GM11168 (cell line): ENCODE data around the gene BMPER.
"Not testable (repeated sequence)": the region's sequence is repeated elsewhere in the genome, so short reads cannot be mapped to it uniquely, and the experiment has no call there.

Experiments
- in situ Hi-C: fragments of 300-500 bp; cut with MboI; formaldehyde crosslinking; loops from one replicate; pipeline ENCODE4 v1.12.0; 2022; ENCODE audit warnings: low sequenced_read_pairs; ENCODE audit not compliant: unreplicated experiment

Gene BMPER

GRCh38 chr7:34160261-34160752 is 255.0 kb downstream of the BMPER start:
- in situ Hi-C loops = no loop called here

GRCh38 chr7:34162027-34162565 is 256.8 kb downstream of the BMPER start:
- in situ Hi-C loops = no loop called here

- in situ Hi-C loops = no loop called here
Observed at GRCh38 chr7:34162677-34163076, 257.3 kb downstream of the BMPER start.

GRCh38 chr7:34163956-34164355 is 258.6 kb downstream of the BMPER start:
- in situ Hi-C loops = no loop called here

DNA sequence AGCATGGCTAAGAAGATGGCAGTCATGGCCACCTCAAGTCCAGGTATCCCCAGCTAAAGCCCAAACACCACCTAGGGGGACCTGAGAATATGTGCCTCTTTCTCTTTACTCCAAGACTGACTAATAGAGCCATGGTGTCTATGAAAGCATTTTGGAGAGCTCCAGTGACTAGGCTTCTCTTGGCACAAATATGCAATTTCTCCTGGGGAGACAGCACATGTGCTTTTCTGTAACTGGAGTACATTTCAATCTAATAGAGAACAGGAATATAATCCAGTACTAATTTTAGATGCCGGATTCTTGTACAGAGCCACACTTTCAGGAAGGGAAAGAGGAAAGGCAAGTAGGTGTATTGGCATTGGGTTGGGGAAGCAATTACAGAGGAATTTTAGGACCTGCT is 260.1 kb downstream of the BMPER start:
- in situ Hi-C loops = no loop called here

- in situ Hi-C loops = no loop called here
Observed at GRCh38 chr7:34165927-34166550, 260.7 kb downstream of the BMPER start.

- in situ Hi-C loops = no loop called here
Observed at GRCh38 chr7:34168013-34168412, 262.7 kb downstream of the BMPER start.

DNA sequence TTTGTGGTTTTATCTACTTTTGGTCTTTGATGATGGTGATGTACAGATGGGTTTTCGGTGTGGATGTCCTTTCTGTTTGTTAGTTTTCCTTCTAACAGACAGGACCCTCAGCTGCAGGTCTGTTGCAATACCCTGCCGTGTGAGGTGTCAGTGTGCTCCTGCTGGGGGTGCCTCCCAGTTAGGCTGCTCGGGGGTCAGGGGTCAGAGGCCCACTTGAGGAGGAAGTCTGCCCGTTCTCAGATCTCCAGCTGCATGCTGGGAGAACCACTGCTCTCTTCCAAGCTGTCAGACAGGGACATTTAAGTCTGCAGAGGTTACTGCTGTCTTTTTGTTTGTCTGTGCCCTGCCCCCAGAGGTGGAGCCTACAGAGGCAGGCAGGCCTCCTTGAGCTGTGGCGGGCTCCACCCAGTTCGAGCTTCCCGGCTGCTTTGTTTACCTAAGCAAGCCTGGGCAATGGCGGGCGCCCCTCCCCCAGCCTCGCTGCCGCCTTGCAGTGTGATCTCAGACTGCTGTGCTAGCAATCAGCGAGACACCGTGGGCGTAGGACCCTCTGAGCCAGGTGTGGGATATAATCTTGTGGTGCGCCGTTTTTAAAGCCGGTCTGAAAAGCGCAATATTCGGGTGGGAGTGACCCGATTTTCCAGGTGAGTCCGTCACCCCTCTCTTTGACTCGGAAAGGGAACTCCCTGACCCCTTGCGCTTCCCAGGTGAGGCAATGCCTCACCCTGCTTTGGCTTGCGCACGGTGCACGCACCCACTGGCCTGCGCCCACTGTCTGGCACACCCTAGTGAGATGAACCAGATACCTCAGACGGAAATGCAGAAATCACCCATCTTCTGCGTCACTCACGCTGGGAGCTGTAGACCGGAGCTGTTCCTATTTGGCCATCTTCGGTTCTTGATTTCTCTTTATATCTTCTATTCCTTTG is 269.6 kb downstream of the BMPER start:
- in situ Hi-C loops = not testable (repeated sequence)

DNA sequence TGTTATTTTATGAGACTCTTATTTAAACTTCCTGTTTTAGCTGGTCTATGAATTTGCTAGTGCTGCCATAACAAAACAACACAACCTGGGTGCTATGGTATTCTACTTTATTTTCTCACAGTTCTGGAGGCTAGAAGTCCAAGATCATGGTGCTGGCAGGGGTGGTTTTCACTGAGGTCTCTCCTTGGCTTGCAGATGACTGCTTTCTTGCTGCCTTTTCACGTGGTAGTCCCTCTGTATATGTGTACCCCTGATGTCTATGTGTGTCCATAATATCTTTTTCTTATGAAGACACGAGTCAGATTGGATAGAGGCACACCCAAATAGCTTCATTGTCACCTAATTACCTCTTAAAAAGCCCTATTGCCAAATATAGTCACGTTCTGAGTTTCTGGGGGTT is 270.5 kb downstream of the BMPER start:
- in situ Hi-C loops = no loop called here

GRCh38 chr7:34177476-34177875 is 272.1 kb downstream of the BMPER start:
- in situ Hi-C loops = no loop called here

DNA sequence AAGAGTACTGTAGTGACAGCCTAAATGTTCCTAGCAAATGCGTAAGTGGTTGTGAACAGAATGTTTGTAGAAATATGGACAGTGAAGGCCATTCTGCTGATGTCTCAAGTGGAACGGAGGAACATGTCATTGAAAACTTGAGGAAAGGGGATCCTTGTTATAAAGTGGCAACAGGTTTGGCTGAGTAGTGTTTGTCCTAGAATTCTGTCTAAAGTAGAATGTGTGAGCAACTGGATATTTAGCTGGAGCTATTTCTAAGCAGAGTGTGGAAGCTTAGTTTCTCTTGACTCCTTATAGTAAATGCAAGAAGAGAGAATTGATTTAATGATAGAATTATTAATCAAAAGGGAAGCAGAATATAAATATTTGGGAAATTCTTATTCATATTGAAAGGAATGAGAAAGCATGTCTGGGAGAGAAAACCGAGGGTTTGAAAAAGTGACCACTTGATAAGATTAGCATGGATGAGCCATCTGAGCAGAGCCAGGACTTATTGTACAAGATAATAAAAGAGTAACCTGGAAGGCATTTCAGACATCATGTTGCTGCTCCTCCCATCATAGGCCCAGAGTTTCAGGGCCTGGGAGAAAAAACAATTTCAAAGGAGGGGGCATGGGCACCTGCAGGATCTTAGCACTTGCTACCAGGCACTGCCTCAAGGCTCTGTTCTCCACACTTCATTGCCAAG is 276.1 kb downstream of the BMPER start:
- in situ Hi-C loops = no loop called here

DNA sequence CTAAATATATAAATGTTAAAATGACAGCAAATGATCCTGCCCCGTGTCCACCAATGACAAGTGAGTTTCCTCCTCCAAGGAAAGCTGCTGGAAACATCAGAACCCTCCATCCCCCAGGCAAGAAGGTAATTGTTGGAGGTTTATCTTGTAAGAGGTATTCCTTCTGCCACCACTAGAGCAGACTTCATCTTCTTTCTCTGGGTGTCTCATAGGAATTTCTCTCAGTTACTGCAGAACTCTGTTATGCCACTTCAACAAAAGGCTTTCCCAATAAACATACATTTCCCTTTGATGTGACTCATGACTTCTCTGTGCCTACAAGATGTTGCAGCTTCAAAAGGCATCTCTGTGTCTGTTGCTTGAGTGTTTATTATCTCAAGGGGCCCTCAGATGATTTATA is 279.1 kb downstream of the BMPER start:
- in situ Hi-C loops = no loop called here

- in situ Hi-C loops = no loop called here
Observed at GRCh38 chr7:34187798-34188307, 282.5 kb downstream of the BMPER start.

DNA sequence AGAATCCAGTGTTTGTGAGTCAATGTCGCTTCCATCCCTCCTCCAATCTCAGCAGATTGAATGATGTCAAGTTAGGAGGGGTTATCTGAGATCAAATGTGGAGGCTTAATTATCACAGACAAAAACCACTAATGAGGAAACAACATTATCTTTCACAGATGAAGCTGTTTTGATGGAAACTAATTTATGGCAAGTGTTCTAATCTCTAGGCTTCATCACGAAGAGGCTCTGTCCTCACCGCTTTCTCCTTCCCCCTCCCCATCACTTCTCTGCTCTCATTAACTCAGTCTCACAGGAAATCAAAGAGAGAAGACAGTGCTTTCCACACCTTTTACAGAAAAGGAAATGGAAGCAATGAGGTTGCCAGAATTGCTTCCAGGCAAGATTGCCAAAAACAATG is 283.7 kb downstream of the BMPER start:
- in situ Hi-C loops = no loop called here

DNA sequence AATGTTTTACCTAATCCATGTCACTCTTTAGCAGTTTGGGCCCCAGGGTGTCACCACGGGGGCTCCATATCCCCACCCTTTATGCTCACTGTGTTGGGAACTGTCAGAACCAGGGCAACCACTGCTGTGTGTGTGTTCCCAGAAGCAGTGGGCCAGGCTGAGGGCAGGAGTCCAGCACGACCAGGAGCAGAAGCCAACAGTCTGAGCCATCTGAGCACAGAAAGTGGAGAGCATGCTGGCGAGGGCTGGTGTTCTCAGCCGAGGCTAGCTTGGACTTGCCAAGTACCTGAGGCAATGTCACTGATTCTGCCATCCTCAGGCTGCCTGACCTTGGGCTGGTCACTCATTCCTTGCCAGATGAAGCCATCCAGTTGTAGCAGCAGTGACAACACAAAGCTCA is 285.0 kb downstream of the BMPER start:
- in situ Hi-C loops = no loop called here

DNA sequence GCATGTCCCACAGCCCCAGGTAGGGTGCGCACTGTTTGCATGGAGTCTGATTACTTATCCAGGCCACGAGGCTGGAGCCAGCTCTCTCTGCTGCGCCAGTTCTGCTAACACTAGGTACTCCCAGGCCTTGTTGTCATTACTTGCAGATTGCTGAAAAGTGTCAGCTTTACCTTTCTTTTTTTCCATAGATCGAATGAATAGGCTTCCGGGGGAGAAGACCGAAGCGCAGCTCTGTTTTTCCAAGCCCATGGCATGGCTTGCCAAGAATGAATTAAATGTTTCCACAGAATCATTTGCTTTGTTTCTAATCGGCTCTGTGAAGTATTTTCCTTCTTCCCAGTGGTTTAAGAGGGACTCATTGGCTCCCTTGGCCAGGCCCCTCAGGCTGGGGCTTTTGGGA is 285.8 kb downstream of the BMPER start:
- in situ Hi-C loops = no loop called here

DNA sequence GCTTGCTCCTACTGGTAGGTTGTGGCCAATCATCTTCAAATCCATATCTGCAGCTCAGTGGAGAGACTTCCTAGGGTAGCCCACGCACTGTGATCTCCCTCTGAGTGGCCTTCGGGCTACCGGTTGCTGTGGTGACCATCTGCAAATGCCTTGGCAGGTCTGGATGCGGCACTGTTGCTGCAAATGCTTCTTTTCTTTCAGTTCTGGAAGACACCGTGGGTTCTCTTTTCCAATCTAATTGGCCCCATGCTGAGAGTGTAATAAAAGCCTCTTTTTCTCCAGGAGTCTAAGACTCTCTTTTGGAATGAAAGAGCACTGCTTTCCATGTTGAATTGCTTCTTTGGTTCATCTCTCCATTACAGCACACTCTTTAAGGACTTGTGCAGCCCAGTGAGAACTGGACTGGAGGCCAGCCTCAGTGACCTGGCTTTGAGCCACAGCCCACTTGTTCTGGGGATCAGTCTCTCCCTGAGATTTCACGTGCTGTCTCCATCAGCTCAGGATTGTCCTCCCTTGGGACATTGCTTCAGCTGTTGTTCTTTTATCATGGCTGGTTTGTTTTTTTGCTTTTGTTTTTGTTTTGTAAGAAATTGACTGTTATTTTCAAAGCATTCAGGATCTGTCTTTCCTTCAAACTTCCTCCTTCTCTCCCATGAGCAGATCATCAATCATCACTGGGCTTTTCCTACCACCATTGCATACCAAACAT is 286.6 kb downstream of the BMPER start:
- in situ Hi-C loops = no loop called here

- in situ Hi-C loops = no loop called here
Observed at GRCh38 chr7:34192906-34193305, 287.6 kb downstream of the BMPER start.

DNA sequence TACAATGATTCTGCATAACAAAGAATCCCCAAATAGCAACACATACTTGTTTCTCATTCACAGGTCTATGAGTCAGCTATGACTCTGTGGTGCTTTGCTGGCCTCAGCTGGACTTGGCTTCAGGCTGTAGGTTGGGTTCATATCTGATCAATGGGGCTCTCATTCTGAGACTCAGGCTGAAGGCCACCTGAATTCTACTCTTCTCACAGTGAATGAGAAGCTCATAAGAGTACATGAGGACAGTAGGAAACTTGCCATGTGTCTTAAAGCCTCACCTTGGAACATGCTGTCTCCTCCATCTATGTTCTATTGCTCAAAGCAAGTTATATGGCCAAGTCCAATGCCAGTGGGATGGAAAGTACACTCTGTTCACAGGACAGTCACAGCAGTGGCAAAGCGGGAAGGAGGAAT is 292.9 kb downstream of the BMPER start:
- in situ Hi-C loops = no loop called here
